ENCODE data around the gene PIK3CB.

DNA sequence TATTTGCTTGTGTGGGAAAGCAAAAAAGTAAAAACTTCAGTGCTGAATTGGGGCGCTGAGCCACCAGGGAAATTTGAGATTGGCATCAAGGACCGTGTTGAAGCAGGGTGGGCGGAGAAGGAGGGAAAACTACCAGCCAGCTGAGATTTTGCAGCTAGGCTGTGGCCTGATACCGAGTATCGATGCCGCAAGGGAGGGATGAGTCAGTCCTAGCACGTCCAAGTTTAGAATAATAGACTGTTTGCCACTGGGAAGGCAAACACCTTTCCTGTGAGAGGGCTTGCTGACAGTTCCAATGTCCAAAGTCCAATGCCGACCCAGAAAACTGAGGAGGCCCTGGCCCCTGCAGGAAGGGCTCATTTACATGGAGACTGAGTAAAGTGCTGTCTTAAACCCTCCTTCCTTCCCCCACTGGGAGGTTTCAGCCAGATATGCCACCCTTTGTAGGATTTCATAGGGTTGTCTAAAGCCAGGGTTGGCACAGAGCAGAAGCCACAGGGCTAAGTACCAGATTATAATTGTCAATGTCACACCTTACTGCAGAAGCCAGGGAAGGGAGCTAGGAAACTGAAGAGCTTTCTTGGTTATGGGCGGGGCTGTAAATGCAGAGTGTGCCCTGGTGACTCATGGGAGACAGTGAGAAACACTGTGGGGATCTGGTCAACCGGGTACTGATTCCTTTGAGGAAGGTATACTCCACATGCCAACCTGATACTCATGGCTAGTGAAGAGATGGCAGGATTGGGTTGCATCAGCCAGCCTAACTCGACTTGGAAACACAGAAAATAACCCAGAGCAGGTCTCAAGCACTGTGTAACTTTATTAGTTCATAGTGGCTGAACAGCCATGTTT is 28.4 kb upstream of the PIK3CB start:
- TF ChIP-seq, protein P1, sequence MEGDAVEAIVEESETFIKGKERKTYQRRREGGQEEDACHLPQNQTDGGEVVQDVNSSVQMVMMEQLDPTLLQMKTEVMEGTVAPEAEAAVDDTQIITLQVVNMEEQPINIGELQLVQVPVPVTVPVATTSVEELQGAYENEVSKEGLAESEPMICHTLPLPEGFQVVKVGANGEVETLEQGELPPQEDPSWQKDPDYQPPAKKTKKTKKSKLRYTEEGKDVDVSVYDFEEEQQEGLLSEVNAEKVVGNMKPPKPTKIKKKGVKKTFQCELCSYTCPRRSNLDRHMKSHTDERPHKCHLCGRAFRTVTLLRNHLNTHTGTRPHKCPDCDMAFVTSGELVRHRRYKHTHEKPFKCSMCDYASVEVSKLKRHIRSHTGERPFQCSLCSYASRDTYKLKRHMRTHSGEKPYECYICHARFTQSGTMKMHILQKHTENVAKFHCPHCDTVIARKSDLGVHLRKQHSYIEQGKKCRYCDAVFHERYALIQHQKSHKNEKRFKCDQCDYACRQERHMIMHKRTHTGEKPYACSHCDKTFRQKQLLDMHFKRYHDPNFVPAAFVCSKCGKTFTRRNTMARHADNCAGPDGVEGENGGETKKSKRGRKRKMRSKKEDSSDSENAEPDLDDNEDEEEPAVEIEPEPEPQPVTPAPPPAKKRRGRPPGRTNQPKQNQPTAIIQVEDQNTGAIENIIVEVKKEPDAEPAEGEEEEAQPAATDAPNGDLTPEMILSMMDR (IDR thresholded peaks at IDR 0.05; ENCODE audit: low read depth, low read length, missing input control), result no peak
- TF ChIP-seq, protein P2, sequence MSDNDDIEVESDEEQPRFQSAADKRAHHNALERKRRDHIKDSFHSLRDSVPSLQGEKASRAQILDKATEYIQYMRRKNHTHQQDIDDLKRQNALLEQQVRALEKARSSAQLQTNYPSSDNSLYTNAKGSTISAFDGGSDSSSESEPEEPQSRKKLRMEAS (IDR thresholded peaks at IDR 0.05), result no peak
- TF ChIP-seq GABPA (IDR thresholded peaks at IDR 0.05 in 1 of 2, conservative IDR thresholded peaks at IDR 0.05 in 1 of 2) (no peak), YY1 (IDR thresholded peaks at IDR 0.05) (peak; percentile 36), SP1 (IDR thresholded peaks at IDR 0.05) (peak; percentile 92)

All from liver (tissue), 3 donors.